Daoy (cell line): ENCODE data around the gene OTUD4. TPM values are rescaled to one million over a fixed set of nuclear protein-coding genes. Genes with fewer than 3 reads are reported as not detected.
A peak's percentile ranks its signal among the peaks of the same experiment; 100 is the strongest.
"Not testable (repeated sequence)": the region's sequence is repeated elsewhere in the genome, so short reads cannot be mapped to it uniquely, and the experiment has no call there.

Experiments used
- DNase-seq: peaks from one replicate; pipeline ENCODE4 v3.0.0-alpha.2; 2015; ENCODE audit warnings: low read depth
- total RNA-seq: library from RNA; depleted of rRNA; stranded (reverse); fragments of >200 nt; shearing (Covaris generic); gene quantifications from 2 replicates; pipeline ENCODE4 v1.2.3, GENCODE V29; 2014; rRNA removed

Gene OTUD4
- 5.0 and 10.5 TPM in 2 replicates for total RNA-seq

GRCh38 chr4:145180298-145181090, at the start of gene OTUD4:
OTUD4 (minus strand) TSS chr4:145180589; CDS start chr4:145179973, 616 bp downstream.
- peak; percentile 92 for DNase-seq

- DNase-seq, result not testable (repeated sequence)
Observed at GRCh38 chr4:145223228-145223627, 42.8 kb upstream of the OTUD4 start.

- DNase-seq, result not testable (repeated sequence)
Observed at GRCh38 chr4:145221529-145221928, 41.1 kb upstream of the OTUD4 start.

GRCh38 chr4:145219090-145219489, 38.7 kb upstream of the OTUD4 start:
- DNase-seq, result no peak

GRCh38 chr4:145218251-145218650, 37.9 kb upstream of the OTUD4 start:
- DNase-seq, result no peak

GRCh38 chr4:145217349-145217748, 37.0 kb upstream of the OTUD4 start:
- DNase-seq, result no peak

GRCh38 chr4:145216535-145216934, 36.1 kb upstream of the OTUD4 start:
- no peak for DNase-seq

GRCh38 chr4:145213245-145213644, 32.9 kb upstream of the OTUD4 start:
- no peak for DNase-seq

GRCh38 chr4:145207934-145208333, 27.5 kb upstream of the OTUD4 start:
- no peak for DNase-seq

- DNase-seq, result no peak
Observed at GRCh38 chr4:145203410-145203809, 23.0 kb upstream of the OTUD4 start.

GRCh38 chr4:145200366-145200765, 20.0 kb upstream of the OTUD4 start:
- no peak for DNase-seq

- no peak for DNase-seq
Observed at GRCh38 chr4:145199051-145199716, 18.8 kb upstream of the OTUD4 start.

- no peak for DNase-seq
Observed at GRCh38 chr4:145196747-145197146, 16.4 kb upstream of the OTUD4 start.

GRCh38 chr4:145195167-145195952, 15.0 kb upstream of the OTUD4 start:
- DNase-seq, result no peak

GRCh38 chr4:145189981-145190380, 9.6 kb upstream of the OTUD4 start:
- no peak for DNase-seq

- no peak for DNase-seq
Observed at GRCh38 chr4:145186729-145187128, 6.3 kb upstream of the OTUD4 start.

- no peak for DNase-seq
Observed at GRCh38 chr4:145183581-145183980, 3.2 kb upstream of the OTUD4 start.

GRCh38 chr4:145183023-145183422, 2.6 kb upstream of the OTUD4 start:
- DNase-seq, result no peak

GRCh38 chr4:145182222-145182621, 1.8 kb upstream of the OTUD4 start:
- DNase-seq, result no peak

GRCh38 chr4:145181091-145181501, 707 bp upstream of the OTUD4 start:
- DNase-seq, result no peak

- DNase-seq, result not testable (repeated sequence)
Observed at GRCh38 chr4:145179861-145180297, 510 bp downstream of the OTUD4 start.

GRCh38 chr4:145179281-145179860, 1.0 kb downstream of the OTUD4 start:
- peak; percentile 40 for DNase-seq
